Osteocyte (in vitro differentiated cells): ENCODE results near the gene MOB3A. TPM values are rescaled to one million over a fixed set of nuclear protein-coding genes. Genes with fewer than 3 reads are reported as not detected.
"Not testable (repeated sequence)": the region's sequence is repeated elsewhere in the genome, so short reads cannot be mapped to it uniquely, and the experiment has no call there.

Experiments used
- DNase-seq: peaks from one replicate; pipeline ENCODE4 v3.0.0; 2021; ENCODE audit warnings: mixed read lengths; ENCODE audit not compliant: unreplicated experiment; ENCODE audit errors: extremely low spot score
- H3K27ac Mint-ChIP-seq: one replicate; pipeline ENCODE4 v1.8.0; 2021; ENCODE audit warnings: mild to moderate bottlenecking, mixed read lengths; ENCODE audit not compliant: unreplicated experiment
- H3K27me3 Mint-ChIP-seq: one replicate; pipeline ENCODE4 v1.8.0; 2021; ENCODE audit warnings: mixed read lengths; ENCODE audit not compliant: unreplicated experiment
- H3K36me3 Mint-ChIP-seq: one replicate; pipeline ENCODE4 v1.8.0; 2021; ENCODE audit warnings: mixed read lengths; ENCODE audit not compliant: unreplicated experiment
- H3K4me1 Mint-ChIP-seq: one replicate; pipeline ENCODE4 v1.8.0; 2021; ENCODE audit warnings: mixed read lengths; ENCODE audit not compliant: unreplicated experiment
- H3K4me3 Mint-ChIP-seq: one replicate; pipeline ENCODE4 v1.8.0; 2021; ENCODE audit warnings: mild to moderate bottlenecking, moderate library complexity, mixed read lengths; ENCODE audit not compliant: unreplicated experiment
- H3K9me3 Mint-ChIP-seq: one replicate; pipeline ENCODE4 v1.8.0; 2021; ENCODE audit warnings: mixed read lengths; ENCODE audit not compliant: unreplicated experiment
- CTCF ChIP-seq: fragments of 200-600 bp; sonication (generic); IDR thresholded peaks from 2 replicates; pipeline ENCODE4 v1.5.0; 2021; ENCODE audit warnings: antibody characterized with exemption, mild to moderate bottlenecking, moderate library complexity
- total RNA-seq: library from RNA; stranded (reverse); gene quantifications from 2 replicates; pipeline ENCODE4 v1.2.1, GENCODE V29; 2021

Gene MOB3A
- total RNA-seq, 1 donor from 2014 or later = 50.6 TPM

- H3K36me3 Mint-ChIP-seq = peaks cover 8% of the 10 kb centered on the region
- no peaks in the 10 kb centered on the region for H3K27me3 Mint-ChIP-seq
Measured at GRCh38 chr19:2129022-2129421, 32.9 kb upstream of the MOB3A start.

GRCh38 chr19:2128252-2128651, 32.1 kb upstream of the MOB3A start:
- not testable (repeated sequence) for H3K36me3 Mint-ChIP-seq, H3K4me3 Mint-ChIP-seq, H3K9me3 Mint-ChIP-seq, DNase-seq, H3K27ac Mint-ChIP-seq, H3K27me3 Mint-ChIP-seq, H3K4me1 Mint-ChIP-seq

More at GRCh38 chr19:2129022-2129421, 32.9 kb upstream of the MOB3A start:
- Mint-ChIP-seq H3K4me1 (no peaks in the 10 kb centered on the region), H3K27ac (no peak overlapping the region), H3K9me3 (no peaks in the 10 kb centered on the region), H3K4me3 (no peak overlapping the region)
- DNase-seq = no peak
- TF ChIP-seq CTCF = no peak

GRCh38 chr19:2127758-2128157, 31.6 kb upstream of the MOB3A start:
- H3K27me3 Mint-ChIP-seq = no peaks in the 10 kb centered on the region
- TF ChIP-seq CTCF = no peak
- H3K4me1 Mint-ChIP-seq = no peaks in the 10 kb centered on the region
- DNase-seq = no peak
- H3K36me3 Mint-ChIP-seq = peaks cover 9% of the 10 kb centered on the region
- no peak overlapping the region for H3K4me3 Mint-ChIP-seq
- H3K27ac Mint-ChIP-seq = no peak overlapping the region
- H3K9me3 Mint-ChIP-seq = no peaks in the 10 kb centered on the region

- H3K27me3 Mint-ChIP-seq = no peaks in the 10 kb centered on the region
- DNase-seq = no peak
- H3K4me1 Mint-ChIP-seq = no peaks in the 10 kb centered on the region
- H3K27ac Mint-ChIP-seq = no peak overlapping the region
- peaks cover 9% of the 10 kb centered on the region for H3K36me3 Mint-ChIP-seq
- no peak overlapping the region for H3K4me3 Mint-ChIP-seq
- H3K9me3 Mint-ChIP-seq = no peaks in the 10 kb centered on the region
- no peak for TF ChIP-seq CTCF
Measured at GRCh38 chr19:2126879-2127518, 30.9 kb upstream of the MOB3A start.

- H3K27me3 Mint-ChIP-seq = no peaks in the 10 kb centered on the region
- no peak overlapping the region for H3K27ac Mint-ChIP-seq
- no peaks in the 10 kb centered on the region for H3K4me1 Mint-ChIP-seq
- H3K36me3 Mint-ChIP-seq = peaks cover 25% of the 10 kb centered on the region
- no peak for DNase-seq
- no peak overlapping the region for H3K4me3 Mint-ChIP-seq
- no peak for TF ChIP-seq CTCF
- H3K9me3 Mint-ChIP-seq = no peaks in the 10 kb centered on the region
Measured at GRCh38 chr19:2123682-2124387, 27.7 kb upstream of the MOB3A start.
